H1 (cell line): Measurements from ENCODE around the gene EPHA3. TPM values are rescaled to one million over a fixed set of nuclear protein-coding genes. Genes with fewer than 3 reads are reported as not detected.

ENCODE experiments used
- CTCF ChIA-PET: fragments of 300-600 bp; sonication (Branson Sonifier 250); formaldehyde crosslinking; loops from one replicate; lab custom pipeline; 2021; ENCODE audit not compliant: partially characterized antibody; lab: Charles Lee
- POLR2A ChIA-PET: fragments of 300-600 bp; sonication (Branson Sonifier 250); formaldehyde crosslinking; loops from one replicate; lab custom pipeline; 2021; ENCODE audit warnings: inconsistent platforms; ENCODE audit not compliant: partially characterized antibody; lab: Charles Lee
- DNase-seq, 2 experiments: peaks; one replicate each; pipeline versions ENCODE4 v3.0.0 to v3.0.0-alpha.2; 2010 to 2022; ENCODE audit warnings: low spot score in 2 of 2, low read depth in 1 of 2, mixed read lengths in 1 of 2
- FAIRE-seq: peaks from 2 replicates; lab custom pipeline; 2011; peaks lifted over from hg19 to GRCh38; lab: Jason Lieb, UNC
- H2AFZ ChIP-seq: 2 replicates; pipeline ENCODE4 v1.8.1; 2012; ENCODE audit warnings: low read length, inconsistent platforms
- H2AK5ac ChIP-seq: 2 replicates; pipeline ENCODE4 v1.6.1; 2013; ENCODE audit warnings: low read depth, low read length
- H2BK120ac ChIP-seq: replicated peaks from 2 replicates; pipeline ENCODE3; 2013; ENCODE audit warnings: low read depth, low read length, inconsistent platforms
- H2BK12ac ChIP-seq: 2 replicates; pipeline ENCODE4 v1.6.1; 2013; ENCODE audit warnings: low read depth, low read length
- H2BK15ac ChIP-seq: 2 replicates; pipeline ENCODE4 v1.6.1; 2013; ENCODE audit warnings: low read length
- H2BK20ac ChIP-seq: 2 replicates; pipeline ENCODE4 v1.6.1; 2013; ENCODE audit warnings: low read length
- H2BK5ac ChIP-seq: 2 replicates; pipeline ENCODE4 v1.6.1; 2013; ENCODE audit warnings: low read depth, low read length
- H3K14ac ChIP-seq: 2 replicates; pipeline ENCODE4 v1.6.1; 2013; ENCODE audit warnings: inconsistent platforms; ENCODE audit not compliant: insufficient read length
- H3K18ac ChIP-seq: 2 replicates; pipeline ENCODE4 v1.6.1; 2013; ENCODE audit warnings: low read length; ENCODE audit errors: extremely low read depth
- H3K23ac ChIP-seq: 2 replicates; pipeline ENCODE4 v1.6.1; 2013; ENCODE audit warnings: inconsistent platforms; ENCODE audit not compliant: insufficient read length
- H3K23me2 ChIP-seq: 2 replicates; pipeline ENCODE4 v1.6.1; 2013; ENCODE audit warnings: low read depth, low read length
- H3K27ac ChIP-seq: 2 replicates; pipeline ENCODE4 v1.6.1; 2011; ENCODE audit warnings: low read depth, low read length, inconsistent platforms
- H3K27me3 ChIP-seq, 4 experiments: replicated peaks in 1 of 4; 1 replicate in 1 of 4; 2 replicates in 3 of 4; pipeline versions ENCODE4 v1.6.1 to v1.8.1; 2011 to 2013; ENCODE audit warnings: low read length in 3 of 4, mild to moderate bottlenecking in 3 of 4, inconsistent platforms in 2 of 4, mixed read lengths in 2 of 4, moderate library complexity in 1 of 4; ENCODE audit not compliant: control insufficient read depth in 3 of 4, insufficient read depth in 3 of 4; ENCODE audit errors: extremely low read depth in 1 of 4
- H3K36me3 ChIP-seq, 4 experiments: 2 replicates each; pipeline versions ENCODE4 v1.6.1 to v1.8.1; 2011 to 2013; ENCODE audit warnings: mild to moderate bottlenecking in 4 of 4, low read length in 3 of 4, moderate library complexity in 2 of 4, control low read depth in 1 of 4, inconsistent platforms in 1 of 4; ENCODE audit not compliant: insufficient read depth in 4 of 4, control insufficient read depth in 2 of 4
- H3K4ac ChIP-seq: replicated peaks from 2 replicates; pipeline ENCODE3; 2013; ENCODE audit warnings: low read length, low read depth, mixed read lengths, inconsistent platforms; ENCODE audit not compliant: insufficient read length
- H3K4me1 ChIP-seq, 4 experiments: replicated peaks in 1 of 4; 1 replicate in 1 of 4; 2 replicates in 3 of 4; pipeline versions ENCODE4 v1.6.1 to v1.8.1; 2011 to 2013; ENCODE audit warnings: low read length in 3 of 4, inconsistent platforms in 2 of 4, mixed read lengths in 1 of 4; ENCODE audit not compliant: insufficient read depth in 4 of 4, control insufficient read depth in 3 of 4
- H3K4me2 ChIP-seq, 2 experiments: 2 replicates each; pipeline versions ENCODE4 v1.6.1 to v1.8.1; 2011 to 2013; ENCODE audit warnings: low read depth in 2 of 2, low read length in 2 of 2, control low read depth in 1 of 2, inconsistent platforms in 1 of 2, mild to moderate bottlenecking in 1 of 2; ENCODE audit not compliant: insufficient read depth in 1 of 2
- H3K4me3 ChIP-seq, 4 experiments: fragments of 200-600, 300-600 bp in 1 of 4; sonication (generic), shearing (Covaris generic), sonication (Bioruptor Twin) in 1 of 4; 2 replicates each; pipeline versions ENCODE4 v1.5.1 to v1.8.1; 2011 to 2016; ENCODE audit warnings: low read length in 4 of 4, low read depth in 3 of 4, control low read depth in 2 of 4, inconsistent platforms in 2 of 4, mild to moderate bottlenecking in 2 of 4, mixed read lengths in 1 of 4, moderate library complexity in 1 of 4; ENCODE audit not compliant: insufficient read depth in 2 of 4; ENCODE audit errors: extremely low read depth in 1 of 4
- H3K56ac ChIP-seq: replicated peaks from 2 replicates; pipeline ENCODE3; 2013; ENCODE audit warnings: low read depth, mild to moderate bottlenecking, mixed read lengths, low read length, inconsistent platforms; ENCODE audit not compliant: insufficient read length
- H3K79me1 ChIP-seq: 2 replicates; pipeline ENCODE4 v1.6.1; 2013; ENCODE audit warnings: low read depth, low read length, control low read depth
- H3K79me2 ChIP-seq, 2 experiments: 2 replicates each; pipeline versions ENCODE4 v1.6.1 to v1.8.1; 2012 to 2013; ENCODE audit warnings: low read length in 2 of 2, mild to moderate bottlenecking in 2 of 2, inconsistent platforms in 1 of 2; ENCODE audit not compliant: insufficient read depth in 2 of 2, control insufficient read depth in 1 of 2
- H3K9ac ChIP-seq, 4 experiments: replicated peaks in 1 of 4; 1 replicate in 1 of 4; 2 replicates in 3 of 4; pipeline versions ENCODE4 v1.6.1 to v1.8.1; 2011 to 2013; ENCODE audit warnings: low read depth in 3 of 4, low read length in 3 of 4, control low read depth in 2 of 4, mild to moderate bottlenecking in 2 of 4, moderate library complexity in 2 of 4, inconsistent platforms in 1 of 4; ENCODE audit errors: extremely low read depth in 1 of 4
- H3K9me3 ChIP-seq, 2 experiments: 2 replicates each; pipeline versions ENCODE4 v1.6.1 to v1.8.1; 2012 to 2013; ENCODE audit warnings: mild to moderate bottlenecking in 2 of 2, moderate library complexity in 2 of 2, control low read depth in 1 of 2, inconsistent platforms in 1 of 2, low read depth in 1 of 2, low read length in 1 of 2, mixed read lengths in 1 of 2; ENCODE audit not compliant: insufficient read depth in 2 of 2
- H4K20me1 ChIP-seq, 2 experiments: replicated peaks in 1 of 2; 2 replicates each; pipeline versions ENCODE3 to v1.8.1; 2011 to 2013; ENCODE audit warnings: inconsistent platforms in 2 of 2, low read length in 2 of 2, mild to moderate bottlenecking in 1 of 2; ENCODE audit not compliant: insufficient read depth in 2 of 2, control insufficient read depth in 1 of 2
- H4K5ac ChIP-seq: 2 replicates; pipeline ENCODE4 v1.6.1; 2013; ENCODE audit warnings: low read length, low read depth, mixed read lengths, inconsistent platforms; ENCODE audit not compliant: insufficient read length
- H4K8ac ChIP-seq: 2 replicates; pipeline ENCODE4 v1.8.0; 2013; ENCODE audit warnings: mild to moderate bottlenecking, moderate library complexity, low read length, inconsistent platforms; ENCODE audit not compliant: insufficient read depth; ENCODE audit errors: extremely low read depth
- H4K91ac ChIP-seq: replicated peaks from 2 replicates; pipeline ENCODE3; 2013; ENCODE audit warnings: low read length, mixed read lengths, inconsistent platforms; ENCODE audit not compliant: insufficient read length
- TCF12 ChIP-seq: IDR thresholded peaks from 2 replicates; pipeline ENCODE4 v1.6.1; 2011; ENCODE audit warnings: low read depth, mild to moderate bottlenecking, low read length
- WGBS, 2 experiments: shearing (Covaris generic) in 1 of 2; methylation state at CpG; one replicate each; pipeline versions ENCODE4 v1.1.6 to v1.1.7; 2013 to 2015; ENCODE audit warnings: low lambda C conversion rate in 2 of 2, mixed read lengths in 2 of 2, inconsistent platforms in 1 of 2, low coverage in 1 of 2, missing lambda C conversion rate in 1 of 2; ENCODE audit not compliant: insufficient replicate concordance in 2 of 2, insufficient coverage in 1 of 2, insufficient read length in 1 of 2; ENCODE audit errors: extremely low coverage in 1 of 2, missing lambda C conversion rate in 1 of 2; 5-methylcytosine and 5-hydroxymethylcytosine counted together
- polyA plus RNA-seq, 7 experiments: library from polyadenylated mRNA; depleted of rRNA in 3 of 7; stranded (reverse) in 5 of 7; unstranded in 2 of 7; fragments of >200 nt in 5 of 7; fragments of 200-250 nt in 2 of 7; gene quantifications; 1 replicate in 5 of 7; 2 replicates in 1 of 7; 4 replicates in 1 of 7; pipeline versions ENCODE4 v1.2.1 to v1.2.3, GENCODE V29; 2011 to 2013; ENCODE audit warnings: missing spikeins in 2 of 7, mixed read lengths in 2 of 7
- total RNA-seq: library from RNA; stranded (reverse); fragmentation: NEBNext Ultra II Directional; extraction: Animal tissue kit (Norgen Biotek cat#: 25700); gene quantifications from 2 replicates; pipeline ENCODE4 v1.2.1, GENCODE V29; 2021

Gene EPHA3
- total and polyA plus RNA-seq, 2 of the 8 experiments (the other 6 are each of a cell fraction or from before 2014, with no cell fraction given) = 0.09 to 0.22 TPM

DNA sequence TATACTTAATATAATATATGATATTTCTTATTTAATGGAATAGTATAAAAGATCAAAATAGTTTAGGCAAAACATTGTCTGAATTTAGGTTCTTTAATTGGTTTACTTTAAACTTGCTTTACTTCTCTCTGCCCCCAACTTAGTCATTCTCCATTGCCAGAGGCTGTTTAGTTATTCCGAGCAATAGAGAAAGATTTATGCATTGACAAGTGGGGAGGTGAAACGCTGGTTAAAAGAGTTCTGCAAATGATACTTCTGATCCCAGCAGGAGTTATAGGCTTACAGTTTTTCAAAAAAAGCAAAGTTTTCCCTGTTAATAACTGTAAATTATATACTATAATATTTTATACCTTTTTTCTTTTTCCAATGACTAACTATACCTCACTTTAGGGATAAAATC, 145.4 kb downstream of the EPHA3 start:
- Histone ChIP-seq H2AK5ac (no peak overlapping the region), H3K56ac (no peak overlapping the region), H3K23me2 (no peaks in the 10 kb centered on the region; the same call in 1 of the 2 replicates), H3K9ac (no peak overlapping the region), H3K27me3 (no peaks in the 10 kb centered on the region), H3K79me1 (no peaks in the 10 kb centered on the region), H3K4me1 (no peaks in the 10 kb centered on the region), H3K18ac (no peak overlapping the region), H3K4me3 (no peak overlapping the region), H2BK20ac (no peak overlapping the region), H3K23ac (no peak overlapping the region), H2BK5ac (no peak overlapping the region), H3K14ac (no peak overlapping the region), H3K4me2 (no peak overlapping the region), H4K91ac (no peak overlapping the region), H4K5ac (no peak overlapping the region), H3K4ac (no peak overlapping the region), H3K36me3 (no peaks in the 10 kb centered on the region), H2BK15ac (no peak overlapping the region), H2AFZ (no peak overlapping the region), H3K27ac (no peak overlapping the region), H4K8ac (no peak overlapping the region), H4K20me1 (no peaks in the 10 kb centered on the region), H3K79me2 (no peaks in the 10 kb centered on the region), H2BK12ac (no peak overlapping the region), H2BK120ac (no peak overlapping the region), H3K9me3 (no peaks in the 10 kb centered on the region)
- no peak for TF ChIP-seq TCF12
- DNase-seq (no peak), FAIRE-seq (no peak)
- CTCF ChIA-PET = no interaction called here
- POLR2A ChIA-PET = no interaction called here
- WGBS, 2 experiments = 85% methylated on average over 2 of the region's 2 CpGs; no CpG with 5 or more reads in 1 of the 2 experiments
